H1 (cell line): ENCODE data around the gene MID1. TPM values are rescaled to one million over a fixed set of nuclear protein-coding genes. Genes with fewer than 3 reads are reported as not detected.

Source experiments
- CTCF ChIA-PET: fragments of 300-600 bp; sonication (Branson Sonifier 250); formaldehyde crosslinking; loops from one replicate; lab custom pipeline; 2021; ENCODE audit not compliant: partially characterized antibody; lab: Charles Lee
- POLR2A ChIA-PET: fragments of 300-600 bp; sonication (Branson Sonifier 250); formaldehyde crosslinking; loops from one replicate; lab custom pipeline; 2021; ENCODE audit warnings: inconsistent platforms; ENCODE audit not compliant: partially characterized antibody; lab: Charles Lee
- DNase-seq, 2 experiments: peaks; one replicate each; pipeline versions ENCODE4 v3.0.0 to v3.0.0-alpha.2; 2010 to 2022; ENCODE audit warnings: low spot score in 2 of 2, low read depth in 1 of 2, mixed read lengths in 1 of 2
- FAIRE-seq: peaks from 2 replicates; lab custom pipeline; 2011; peaks lifted over from hg19 to GRCh38; lab: Jason Lieb, UNC
- H2AFZ ChIP-seq: 2 replicates; pipeline ENCODE4 v1.8.1; 2012; ENCODE audit warnings: low read length, inconsistent platforms
- H2AK5ac ChIP-seq: 2 replicates; pipeline ENCODE4 v1.6.1; 2013; ENCODE audit warnings: low read depth, low read length
- H2BK120ac ChIP-seq: replicated peaks from 2 replicates; pipeline ENCODE3; 2013; ENCODE audit warnings: low read depth, low read length, inconsistent platforms
- H2BK12ac ChIP-seq: 2 replicates; pipeline ENCODE4 v1.6.1; 2013; ENCODE audit warnings: low read depth, low read length
- H2BK15ac ChIP-seq: 2 replicates; pipeline ENCODE4 v1.6.1; 2013; ENCODE audit warnings: low read length
- H2BK20ac ChIP-seq: 2 replicates; pipeline ENCODE4 v1.6.1; 2013; ENCODE audit warnings: low read length
- H2BK5ac ChIP-seq: 2 replicates; pipeline ENCODE4 v1.6.1; 2013; ENCODE audit warnings: low read depth, low read length
- H3K14ac ChIP-seq: 2 replicates; pipeline ENCODE4 v1.6.1; 2013; ENCODE audit warnings: inconsistent platforms; ENCODE audit not compliant: insufficient read length
- H3K18ac ChIP-seq: 2 replicates; pipeline ENCODE4 v1.6.1; 2013; ENCODE audit warnings: low read length; ENCODE audit errors: extremely low read depth
- H3K23ac ChIP-seq: 2 replicates; pipeline ENCODE4 v1.6.1; 2013; ENCODE audit warnings: inconsistent platforms; ENCODE audit not compliant: insufficient read length
- H3K23me2 ChIP-seq: 2 replicates; pipeline ENCODE4 v1.6.1; 2013; ENCODE audit warnings: low read depth, low read length
- H3K27ac ChIP-seq: 2 replicates; pipeline ENCODE4 v1.6.1; 2011; ENCODE audit warnings: low read depth, low read length, inconsistent platforms
- H3K27me3 ChIP-seq, 4 experiments: replicated peaks in 1 of 4; 1 replicate in 1 of 4; 2 replicates in 3 of 4; pipeline versions ENCODE4 v1.6.1 to v1.8.1; 2011 to 2013; ENCODE audit warnings: low read length in 3 of 4, mild to moderate bottlenecking in 3 of 4, inconsistent platforms in 2 of 4, mixed read lengths in 2 of 4, moderate library complexity in 1 of 4; ENCODE audit not compliant: control insufficient read depth in 3 of 4, insufficient read depth in 3 of 4; ENCODE audit errors: extremely low read depth in 1 of 4
- H3K36me3 ChIP-seq, 4 experiments: 2 replicates each; pipeline versions ENCODE4 v1.6.1 to v1.8.1; 2011 to 2013; ENCODE audit warnings: mild to moderate bottlenecking in 4 of 4, low read length in 3 of 4, moderate library complexity in 2 of 4, control low read depth in 1 of 4, inconsistent platforms in 1 of 4; ENCODE audit not compliant: insufficient read depth in 4 of 4, control insufficient read depth in 2 of 4
- H3K4ac ChIP-seq: replicated peaks from 2 replicates; pipeline ENCODE3; 2013; ENCODE audit warnings: low read length, low read depth, mixed read lengths, inconsistent platforms; ENCODE audit not compliant: insufficient read length
- H3K4me1 ChIP-seq, 4 experiments: replicated peaks in 1 of 4; 1 replicate in 1 of 4; 2 replicates in 3 of 4; pipeline versions ENCODE4 v1.6.1 to v1.8.1; 2011 to 2013; ENCODE audit warnings: low read length in 3 of 4, inconsistent platforms in 2 of 4, mixed read lengths in 1 of 4; ENCODE audit not compliant: insufficient read depth in 4 of 4, control insufficient read depth in 3 of 4
- H3K4me2 ChIP-seq, 2 experiments: 2 replicates each; pipeline versions ENCODE4 v1.6.1 to v1.8.1; 2011 to 2013; ENCODE audit warnings: low read depth in 2 of 2, low read length in 2 of 2, control low read depth in 1 of 2, inconsistent platforms in 1 of 2, mild to moderate bottlenecking in 1 of 2; ENCODE audit not compliant: insufficient read depth in 1 of 2
- H3K4me3 ChIP-seq, 4 experiments: fragments of 200-600, 300-600 bp in 1 of 4; sonication (generic), shearing (Covaris generic), sonication (Bioruptor Twin) in 1 of 4; 2 replicates each; pipeline versions ENCODE4 v1.5.1 to v1.8.1; 2011 to 2016; ENCODE audit warnings: low read length in 4 of 4, low read depth in 3 of 4, control low read depth in 2 of 4, inconsistent platforms in 2 of 4, mild to moderate bottlenecking in 2 of 4, mixed read lengths in 1 of 4, moderate library complexity in 1 of 4; ENCODE audit not compliant: insufficient read depth in 2 of 4; ENCODE audit errors: extremely low read depth in 1 of 4
- H3K56ac ChIP-seq: replicated peaks from 2 replicates; pipeline ENCODE3; 2013; ENCODE audit warnings: low read depth, mild to moderate bottlenecking, mixed read lengths, low read length, inconsistent platforms; ENCODE audit not compliant: insufficient read length
- H3K79me1 ChIP-seq: 2 replicates; pipeline ENCODE4 v1.6.1; 2013; ENCODE audit warnings: low read depth, low read length, control low read depth
- H3K79me2 ChIP-seq, 2 experiments: 2 replicates each; pipeline versions ENCODE4 v1.6.1 to v1.8.1; 2012 to 2013; ENCODE audit warnings: low read length in 2 of 2, mild to moderate bottlenecking in 2 of 2, inconsistent platforms in 1 of 2; ENCODE audit not compliant: insufficient read depth in 2 of 2, control insufficient read depth in 1 of 2
- H3K9ac ChIP-seq, 4 experiments: replicated peaks in 1 of 4; 1 replicate in 1 of 4; 2 replicates in 3 of 4; pipeline versions ENCODE4 v1.6.1 to v1.8.1; 2011 to 2013; ENCODE audit warnings: low read depth in 3 of 4, low read length in 3 of 4, control low read depth in 2 of 4, mild to moderate bottlenecking in 2 of 4, moderate library complexity in 2 of 4, inconsistent platforms in 1 of 4; ENCODE audit errors: extremely low read depth in 1 of 4
- H3K9me3 ChIP-seq, 2 experiments: 2 replicates each; pipeline versions ENCODE4 v1.6.1 to v1.8.1; 2012 to 2013; ENCODE audit warnings: mild to moderate bottlenecking in 2 of 2, moderate library complexity in 2 of 2, control low read depth in 1 of 2, inconsistent platforms in 1 of 2, low read depth in 1 of 2, low read length in 1 of 2, mixed read lengths in 1 of 2; ENCODE audit not compliant: insufficient read depth in 2 of 2
- H4K20me1 ChIP-seq, 2 experiments: replicated peaks in 1 of 2; 2 replicates each; pipeline versions ENCODE3 to v1.8.1; 2011 to 2013; ENCODE audit warnings: inconsistent platforms in 2 of 2, low read length in 2 of 2, mild to moderate bottlenecking in 1 of 2; ENCODE audit not compliant: insufficient read depth in 2 of 2, control insufficient read depth in 1 of 2
- H4K5ac ChIP-seq: 2 replicates; pipeline ENCODE4 v1.6.1; 2013; ENCODE audit warnings: low read length, low read depth, mixed read lengths, inconsistent platforms; ENCODE audit not compliant: insufficient read length
- H4K8ac ChIP-seq: 2 replicates; pipeline ENCODE4 v1.8.0; 2013; ENCODE audit warnings: mild to moderate bottlenecking, moderate library complexity, low read length, inconsistent platforms; ENCODE audit not compliant: insufficient read depth; ENCODE audit errors: extremely low read depth
- H4K91ac ChIP-seq: replicated peaks from 2 replicates; pipeline ENCODE3; 2013; ENCODE audit warnings: low read length, mixed read lengths, inconsistent platforms; ENCODE audit not compliant: insufficient read length
- BACH1 ChIP-seq: IDR thresholded peaks from 2 replicates; pipeline ENCODE4 v1.6.1; 2012; ENCODE audit warnings: low read length, improper control_type of control experiment
- CBX8 ChIP-seq: fragments of 300-800, 300-1000 bp; sonication (generic); IDR thresholded peaks from 2 replicates; pipeline ENCODE4 v1.7.1; 2016; ENCODE audit warnings: low read depth, low read length, borderline replicate concordance
- CHD2 ChIP-seq: IDR thresholded peaks from 2 replicates; pipeline ENCODE4 v1.6.1; 2012; ENCODE audit warnings: low read length, improper control_type of control experiment
- HDAC2 ChIP-seq, 2 experiments: fragments of 300-600 bp in 1 of 2; sonication (generic) in 1 of 2; IDR thresholded peaks; 2 replicates each; pipeline ENCODE4 v1.6.1; 2011 to 2012; ENCODE audit warnings: low read depth in 2 of 2, low read length in 2 of 2, mild to moderate bottlenecking in 2 of 2, moderate library complexity in 2 of 2, borderline replicate concordance in 1 of 2, inconsistent platforms in 1 of 2
- NANOG ChIP-seq: IDR thresholded peaks from 2 replicates; pipeline ENCODE4 v1.6.1; 2011; ENCODE audit warnings: low read length, low read depth, mild to moderate bottlenecking, inconsistent platforms; ENCODE audit not compliant: insufficient read depth, poor library complexity, severe bottlenecking
- POLR2AphosphoS5 ChIP-seq: IDR thresholded peaks from 2 replicates; pipeline ENCODE4 v1.6.1; 2011; ENCODE audit warnings: low read depth, low read length
- RFX5 ChIP-seq: IDR thresholded peaks from 2 replicates; pipeline ENCODE4 v1.6.1; 2011; ENCODE audit warnings: low read depth, low read length, improper control_type of control experiment, borderline replicate concordance
- SIN3A ChIP-seq, 2 experiments: IDR thresholded peaks in 1 of 2; conservative IDR thresholded peaks in 1 of 2; 2 replicates each; pipeline ENCODE4 v1.6.1; 2011 to 2012; ENCODE audit warnings: low read length in 2 of 2, improper control_type of control experiment in 1 of 2, low read depth in 1 of 2, mild to moderate bottlenecking in 1 of 2
- SIX5 ChIP-seq: IDR thresholded peaks from 2 replicates; pipeline ENCODE4 v1.6.1; 2011; ENCODE audit warnings: mild to moderate bottlenecking, low read depth, low read length
- SRF ChIP-seq: IDR thresholded peaks from 2 replicates; pipeline ENCODE4 v1.6.1; 2011; ENCODE audit warnings: mild to moderate bottlenecking, low read depth, low read length, moderate library complexity
- SUZ12 ChIP-seq: fragments of 200-600 bp; sonication (generic); IDR thresholded peaks from 2 replicates; pipeline ENCODE4 v1.6.1; 2012; ENCODE audit warnings: mild to moderate bottlenecking, inconsistent platforms, low read length, moderate library complexity, mixed read lengths
- TCF12 ChIP-seq: IDR thresholded peaks from 2 replicates; pipeline ENCODE4 v1.6.1; 2011; ENCODE audit warnings: low read depth, mild to moderate bottlenecking, low read length
- WGBS, 2 experiments: shearing (Covaris generic) in 1 of 2; methylation state at CpG; one replicate each; pipeline versions ENCODE4 v1.1.6 to v1.1.7; 2013 to 2015; ENCODE audit warnings: low lambda C conversion rate in 2 of 2, mixed read lengths in 2 of 2, inconsistent platforms in 1 of 2, low coverage in 1 of 2, missing lambda C conversion rate in 1 of 2; ENCODE audit not compliant: insufficient replicate concordance in 2 of 2, insufficient coverage in 1 of 2, insufficient read length in 1 of 2; ENCODE audit errors: extremely low coverage in 1 of 2, missing lambda C conversion rate in 1 of 2; 5-methylcytosine and 5-hydroxymethylcytosine counted together
- polyA plus RNA-seq, 7 experiments: library from polyadenylated mRNA; depleted of rRNA in 3 of 7; stranded (reverse) in 5 of 7; unstranded in 2 of 7; fragments of >200 nt in 5 of 7; fragments of 200-250 nt in 2 of 7; gene quantifications; 1 replicate in 5 of 7; 2 replicates in 1 of 7; 4 replicates in 1 of 7; pipeline versions ENCODE4 v1.2.1 to v1.2.3, GENCODE V29; 2011 to 2013; ENCODE audit warnings: missing spikeins in 2 of 7, mixed read lengths in 2 of 7
- total RNA-seq: library from RNA; stranded (reverse); fragmentation: NEBNext Ultra II Directional; extraction: Animal tissue kit (Norgen Biotek cat#: 25700); gene quantifications from 2 replicates; pipeline ENCODE4 v1.2.1, GENCODE V29; 2021
- TF ChIP-seq, protein P1 (sequence below): IDR thresholded peaks from 2 replicates; pipeline ENCODE4 v1.6.1; 2011; ENCODE audit warnings: low read length, improper control_type of control experiment

MID1 gene
- total and polyA plus RNA-seq, 2 of the 8 experiments (the other 6 are each of a cell fraction or from before 2014, with no cell fraction given) = 12.9 to 54.3 TPM

DNA sequence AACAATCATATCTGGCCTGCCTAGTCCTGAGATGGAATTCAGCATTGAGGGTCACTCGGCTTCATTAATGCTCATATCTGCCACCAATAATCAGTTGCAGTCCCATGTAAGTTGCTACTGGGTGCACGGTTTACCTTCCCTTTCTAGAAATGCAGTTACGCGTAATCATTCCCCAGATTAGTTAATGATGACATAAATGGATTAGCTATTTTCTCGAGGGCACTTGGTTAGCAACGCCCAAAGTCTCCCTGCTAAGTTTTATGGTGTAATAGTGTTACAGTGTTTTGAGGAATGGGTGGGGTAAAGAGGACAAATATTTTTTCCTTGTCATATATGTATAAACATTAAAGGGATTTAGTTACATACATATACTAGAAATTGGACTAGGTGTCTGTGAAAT is 118.8 kb downstream of the MID1 start:
- Histone ChIP-seq H3K23ac (no peak overlapping the region), H3K9ac (no peak overlapping the region), H3K18ac (no peak overlapping the region), H2BK20ac (no peak overlapping the region), H2BK120ac (no peak overlapping the region), H3K4me3 (no peak overlapping the region), H2BK15ac (no peak overlapping the region), H3K4me1 (peaks cover 0 to 5% (median 0%) of the 10 kb centered on the region in 4 experiments; a peak in 1 of 7 replicates), H3K79me2 (peaks cover 0 to 9% of the 10 kb centered on the region in 2 experiments; a peak in 1 of 4 replicates), H3K79me1 (no peaks in the 10 kb centered on the region), H4K20me1 (no peaks in the 10 kb centered on the region), H2BK5ac (no peak overlapping the region), H3K4me2 (no peak overlapping the region), H3K14ac (no peak overlapping the region), H3K36me3 (no peaks in the 10 kb centered on the region), H3K4ac (no peak overlapping the region), H2AFZ (no peak overlapping the region), H4K91ac (no peak overlapping the region), H3K56ac (no peak overlapping the region), H4K5ac (no peak overlapping the region), H3K9me3 (no peaks in the 10 kb centered on the region), H2AK5ac (no peak overlapping the region), H3K23me2 (no peaks in the 10 kb centered on the region), H3K27me3 (no peaks in the 10 kb centered on the region), H3K27ac (no peak overlapping the region), H2BK12ac (no peak overlapping the region), H4K8ac (no peak overlapping the region)
- POLR2A ChIA-PET = no interaction called here
- DNase-seq (no peak), FAIRE-seq (peak; percentile 52)
- 94% methylated on average over 6 of the region's 6 CpGs; no CpG with 5 or more reads in 1 of the 2 experiments for WGBS, 2 experiments
- CTCF ChIA-PET = no interaction called here
- TF ChIP-seq SIN3A (conservative IDR thresholded peaks at IDR 0.05 in 1 of 2, IDR thresholded peaks at IDR 0.05 in 1 of 2; ENCODE audit: low read depth in 1 of 2, low read length in 2 of 2) (no peak), TCF12 (no peak), HDAC2 (IDR thresholded peaks at IDR 0.05; ENCODE audit: borderline replicate concordance in 1 of 2, low read depth in 2 of 2, low read length in 2 of 2) (no peak), SUZ12 (no peak), CHD2 (no peak), POLR2AphosphoS5 (no peak), RFX5 (no peak), NANOG (no peak), SRF (no peak), BACH1 (no peak), SIX5 (no peak), CBX8 (no peak)
- TF ChIP-seq, protein P1, sequence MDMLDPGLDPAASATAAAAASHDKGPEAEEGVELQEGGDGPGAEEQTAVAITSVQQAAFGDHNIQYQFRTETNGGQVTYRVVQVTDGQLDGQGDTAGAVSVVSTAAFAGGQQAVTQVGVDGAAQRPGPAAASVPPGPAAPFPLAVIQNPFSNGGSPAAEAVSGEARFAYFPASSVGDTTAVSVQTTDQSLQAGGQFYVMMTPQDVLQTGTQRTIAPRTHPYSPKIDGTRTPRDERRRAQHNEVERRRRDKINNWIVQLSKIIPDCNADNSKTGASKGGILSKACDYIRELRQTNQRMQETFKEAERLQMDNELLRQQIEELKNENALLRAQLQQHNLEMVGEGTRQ = no peak
